Heart left ventricle (tissue), 16 donors: ENCODE results near the gene NUP50. TPM values are rescaled to one million over a fixed set of nuclear protein-coding genes. Genes with fewer than 3 reads are reported as not detected.
A peak's percentile ranks its signal among the peaks of the same experiment; 100 is the strongest.

Experiments
- ATAC-seq, 4 donors: fragments of 200-7000 bp; cut with Tn5 transposase; one replicate each; pipeline ENCODE4 v1.9.1; 2020 to 2022; ENCODE audit warnings: moderate library complexity in 4 of 4, mild to moderate bottlenecking in 3 of 4, moderate number of reproducible peaks in 1 of 4
- DNase-seq, 5 donors: peaks; one replicate each; pipeline ENCODE4 v3.0.0-alpha.2; 2020
- H3K27ac ChIP-seq, 12 donors: fragments of 200-600 bp; sonication (generic) in 4 of 12; one replicate each; pipeline versions ENCODE4 v1.5.0 to v1.8.0; 2016 to 2022; ENCODE audit warnings: mild to moderate bottlenecking in 2 of 12
- H3K27me3 ChIP-seq, 9 donors: fragments of 200-600 bp; sonication (generic) in 2 of 9; one replicate each; pipeline versions ENCODE4 v1.5.1 to v1.8.0; 2016 to 2022; ENCODE audit warnings: mild to moderate bottlenecking in 3 of 9
- H3K36me3 ChIP-seq, 9 donors: fragments of 200-600 bp; sonication (generic) in 2 of 9; one replicate each; pipeline versions ENCODE4 v1.5.0 to v1.8.0; 2018 to 2022; ENCODE audit warnings: mild to moderate bottlenecking in 2 of 9
- H3K4me1 ChIP-seq, 12 donors: fragments of 200-600 bp; sonication (generic) in 4 of 12; one replicate each; pipeline versions ENCODE4 v1.5.0 to v1.8.0; 2016 to 2022; ENCODE audit warnings: mild to moderate bottlenecking in 3 of 12
- H3K4me3 ChIP-seq, 12 donors: fragments of 200-600 bp; sonication (generic) in 4 of 12; one replicate each; pipeline versions ENCODE4 v1.5.0 to v1.8.0; 2017 to 2022; ENCODE audit warnings: mild to moderate bottlenecking in 9 of 12, moderate library complexity in 4 of 12
- H3K9me3 ChIP-seq, 12 donors: fragments of 200-600 bp; sonication (generic) in 4 of 12; one replicate each; pipeline versions ENCODE4 v1.5.0 to v1.8.0; 2016 to 2022; ENCODE audit warnings: mild to moderate bottlenecking in 1 of 12
- POLR2A ChIP-seq, 2 donors: fragments of 450-650 bp; IDR thresholded peaks; one replicate each; pipeline ENCODE4 v1.6.1; 2017; ENCODE audit warnings: antibody characterized with exemption in 2 of 2, mild to moderate bottlenecking in 2 of 2, moderate library complexity in 2 of 2
- WGBS, 4 donors: extraction: QIAGEN DNeasy Blood & Tissue Kit in 2 of 4; methylation state at CpG; one replicate each; pipeline versions ENCODE4 v1.1.5 to v1.1.7; 2013 to 2018; 5-methylcytosine and 5-hydroxymethylcytosine counted together
- intact Hi-C, 10 donors: fragments of 100-400 bp; cut with DNase I; formaldehyde crosslinking; loops; one replicate each; pipeline versions ENCODE4 v1.11.1 to v1.14.2; 2022
- polyA plus RNA-seq, 2 donors: library from polyadenylated mRNA; stranded (reverse); fragments of 200-250 nt; gene quantifications; one replicate each; pipeline ENCODE4 v1.2.3, GENCODE V29; 2013
- total RNA-seq, 9 donors: library from RNA; depleted of rRNA in 2 of 9; stranded (reverse); fragments of >200 nt in 2 of 9; fragmentation: NEBNext Ultra II Directional in 3 of 9; extraction: Animal tissue kit (Norgen Biotek cat#: 25700) in 3 of 9; gene quantifications; one replicate each; pipeline versions ENCODE4 v1.1.0 to v1.2.4, GENCODE V29; 2016 to 2023
- TF ChIP-seq, protein P1 (sequence below), 12 donors: fragments of 200-600 bp; sonication (generic) in 4 of 12; IDR thresholded peaks; one replicate each; pipeline versions ENCODE4 v1.5.0 to v1.8.0; 2018 to 2022; ENCODE audit warnings: antibody characterized with exemption in 12 of 12, mild to moderate bottlenecking in 5 of 12
- donor health status: ischemic (EF 13 %, LVEDD 7.1; RV severe dilation, severe dysfunction).
- donor health status: healthy with polysubstance abuse.
- donor health status: DM: no; HTN: yes; CAD: no.
- donor health status: DM: no; HTN: no; CAD: no.
- donor health status: ischemic (EF 25% LVEDD 6.9; RV normal size, moderate dysfunction).
- donor health status: ischemic (EF 25% LVEDD 5.7; RV mildly dilated, moderate dysfunction).
- donor health status: healthy.
- donor health status: DM: yes; HTN: yes; CAD: no.
- donor health status: ischemic (EF 35%, LVEDD 5.7; RV mildly dilated, moderate dysfunction).
- donor health status: nonischemic (EF 11% LVEDD 7.7; RV severe dilation, severe dysfunction).
- donor health status: DM: yes; HTN: yes; CAD: no.
- donor health status: PGD.
- donor health status: ischemic (EF 29% LVEDD 5.4; RV normal size, mild dysfunction).
- donor health status: nonischemic (EF 23%, LVEDD 6.1; RV moderate dilation, normal function).

Gene NUP50
- total and polyA plus RNA-seq, 11 donors: 5.8 to 42.6 (median 14.1) TPM

DNA sequence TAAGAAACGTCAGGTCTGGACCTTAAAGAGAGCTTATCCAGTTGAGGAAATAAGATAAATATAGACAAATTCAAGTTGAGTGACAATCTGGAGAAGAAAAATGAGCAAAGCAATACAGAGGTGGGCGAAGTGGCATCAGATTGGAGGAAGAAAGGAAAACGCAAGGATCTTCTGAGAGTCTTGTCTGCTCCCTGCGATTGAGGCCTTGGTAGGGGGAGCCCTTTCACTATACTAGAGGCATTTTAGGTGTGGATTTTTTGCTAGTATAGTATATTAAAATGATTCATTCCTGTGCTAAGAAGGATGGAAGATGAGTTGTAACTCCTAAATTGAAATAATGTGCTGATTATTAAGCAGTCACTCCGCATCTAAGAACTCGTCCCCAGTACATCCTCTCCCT is 8.1 kb downstream of the NUP50 start:
- intact Hi-C loops: no loop called here
- peak overlapping the region in 1 of 12 donors; percentile 57 for H3K27ac ChIP-seq
- TF ChIP-seq POLR2A (IDR thresholded peaks at IDR 0.05): no peak
- TF ChIP-seq, protein P1, sequence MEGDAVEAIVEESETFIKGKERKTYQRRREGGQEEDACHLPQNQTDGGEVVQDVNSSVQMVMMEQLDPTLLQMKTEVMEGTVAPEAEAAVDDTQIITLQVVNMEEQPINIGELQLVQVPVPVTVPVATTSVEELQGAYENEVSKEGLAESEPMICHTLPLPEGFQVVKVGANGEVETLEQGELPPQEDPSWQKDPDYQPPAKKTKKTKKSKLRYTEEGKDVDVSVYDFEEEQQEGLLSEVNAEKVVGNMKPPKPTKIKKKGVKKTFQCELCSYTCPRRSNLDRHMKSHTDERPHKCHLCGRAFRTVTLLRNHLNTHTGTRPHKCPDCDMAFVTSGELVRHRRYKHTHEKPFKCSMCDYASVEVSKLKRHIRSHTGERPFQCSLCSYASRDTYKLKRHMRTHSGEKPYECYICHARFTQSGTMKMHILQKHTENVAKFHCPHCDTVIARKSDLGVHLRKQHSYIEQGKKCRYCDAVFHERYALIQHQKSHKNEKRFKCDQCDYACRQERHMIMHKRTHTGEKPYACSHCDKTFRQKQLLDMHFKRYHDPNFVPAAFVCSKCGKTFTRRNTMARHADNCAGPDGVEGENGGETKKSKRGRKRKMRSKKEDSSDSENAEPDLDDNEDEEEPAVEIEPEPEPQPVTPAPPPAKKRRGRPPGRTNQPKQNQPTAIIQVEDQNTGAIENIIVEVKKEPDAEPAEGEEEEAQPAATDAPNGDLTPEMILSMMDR (IDR thresholded peaks at IDR 0.05): no peak
- H3K4me1 ChIP-seq: peaks cover 0 to 43% (median 0%) of the 10 kb centered on the region in 12 donors
- ATAC-seq (no peak), DNase-seq (no peak)
- H3K9me3 ChIP-seq: no peaks in the 10 kb centered on the region
- WGBS, 4 donors: 85 to 90% (median 88%) methylated on average over 6 of the region's 6 CpGs
- no peaks in the 10 kb centered on the region for H3K27me3 ChIP-seq
- no peak overlapping the region for H3K4me3 ChIP-seq
- peaks cover 0 to 99% (median 91%) of the 10 kb centered on the region in 9 donors for H3K36me3 ChIP-seq

DNA sequence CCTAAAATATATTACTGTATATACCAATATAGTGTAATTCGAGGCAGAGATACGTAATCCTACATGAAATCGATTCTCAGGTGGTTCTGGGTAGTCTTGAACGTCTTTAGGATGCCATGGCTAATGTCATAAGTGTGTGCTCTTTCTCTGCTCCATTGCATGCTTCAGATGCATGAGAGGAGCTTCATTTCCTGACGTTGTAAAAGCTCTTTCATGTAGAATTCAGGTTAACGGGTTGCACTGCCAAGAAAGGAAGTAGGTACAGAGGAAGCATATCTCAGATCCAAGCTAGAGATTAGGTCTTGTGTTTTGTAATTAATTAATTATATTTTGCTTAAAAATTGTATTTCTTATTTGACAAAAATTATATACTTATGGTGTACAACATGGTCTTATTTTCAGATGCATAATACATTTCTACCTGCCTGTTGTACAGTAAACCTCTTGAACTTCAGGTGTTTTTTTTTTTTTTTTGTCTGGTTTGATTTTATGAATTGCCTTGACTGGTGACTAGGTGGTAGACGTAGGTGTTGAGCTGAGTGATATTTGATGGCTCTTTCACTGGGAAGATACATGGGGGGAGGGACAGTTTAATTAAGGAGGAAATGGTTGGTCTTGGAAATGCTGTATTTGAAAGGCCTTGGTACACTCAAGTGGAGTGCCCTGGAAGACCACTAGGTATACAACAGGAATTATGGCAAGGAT is 9.3 kb downstream of the NUP50 start:
- Histone ChIP-seq H3K4me3 (no peak overlapping the region), H3K9me3 (no peaks in the 10 kb centered on the region), H3K27me3 (no peaks in the 10 kb centered on the region), H3K27ac (peak overlapping the region in 1 of 12 donors; percentile 57), H3K36me3 (peaks cover 0 to 100% (median 97%) of the 10 kb centered on the region in 9 donors), H3K4me1 (peaks cover 0 to 32% (median 0%) of the 10 kb centered on the region in 12 donors)
- DNase-seq (no peak), ATAC-seq (no peak)
- intact Hi-C loops: no loop called here
- 73 to 83% (median 79%) methylated on average over 7 of the region's 7 CpGs for WGBS, 4 donors
- TF ChIP-seq, protein P1 (IDR thresholded peaks at IDR 0.05): no peak
- TF ChIP-seq POLR2A (IDR thresholded peaks at IDR 0.05): no peak

DNA sequence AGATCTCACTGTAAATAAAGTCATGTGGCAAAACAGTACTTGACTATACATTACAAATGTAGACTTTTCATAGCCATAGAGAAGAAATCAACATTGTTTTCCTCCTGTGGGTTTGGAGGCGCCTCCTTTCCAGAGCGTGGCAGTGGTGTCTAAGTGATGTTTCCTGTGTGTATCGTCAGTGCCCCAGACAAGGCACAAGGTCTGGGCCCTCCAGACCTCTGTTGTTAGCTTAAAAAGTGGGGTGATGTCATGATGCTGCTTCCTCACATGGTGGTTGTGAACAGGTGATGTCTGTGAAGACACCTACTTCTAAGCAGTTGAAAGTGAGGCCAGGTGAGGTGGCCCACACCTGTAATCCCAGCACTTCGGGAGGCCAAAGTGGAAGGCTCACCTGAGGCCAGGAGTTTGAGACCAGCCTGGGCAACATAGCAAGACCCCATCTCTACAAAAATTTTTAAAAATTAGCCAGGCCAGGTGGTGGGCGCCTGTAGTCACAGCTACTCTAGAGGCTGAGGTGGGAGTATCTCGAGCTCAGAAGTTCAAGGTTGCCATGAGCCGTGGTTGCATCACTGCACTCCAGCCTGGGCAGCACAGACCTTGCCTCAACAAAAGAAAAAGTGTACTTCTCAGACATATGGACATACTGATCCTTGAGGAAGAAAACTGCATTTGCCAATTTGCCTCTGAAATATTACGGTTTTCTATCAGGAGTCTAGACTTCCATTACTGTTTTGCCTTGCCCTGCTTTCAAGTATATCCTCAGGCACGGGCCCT is 15.7 kb downstream of the NUP50 start:
- no peaks in the 10 kb centered on the region for H3K9me3 ChIP-seq
- H3K27me3 ChIP-seq: no peaks in the 10 kb centered on the region
- no peak for ATAC-seq
- TF ChIP-seq, protein P1 (IDR thresholded peaks at IDR 0.05): no peak
- TF ChIP-seq POLR2A (IDR thresholded peaks at IDR 0.05): no peak
- peaks cover 0 to 97% (median 91%) of the 10 kb centered on the region in 9 donors for H3K36me3 ChIP-seq
- H3K4me3 ChIP-seq: no peak overlapping the region
- peaks cover 0 to 3% (median 0%) of the 10 kb centered on the region in 12 donors for H3K4me1 ChIP-seq
- WGBS, 4 donors: 91 to 94% (median 92%) methylated on average over 9 of the region's 9 CpGs
- DNase-seq: no peak
- no peak overlapping the region for H3K27ac ChIP-seq
- intact Hi-C loops: loop anchor here in 1 of 10 donors (10.0 kb wide), 1 partner anchor 55 kb away; no protein-coding TSS in a partner anchor

DNA sequence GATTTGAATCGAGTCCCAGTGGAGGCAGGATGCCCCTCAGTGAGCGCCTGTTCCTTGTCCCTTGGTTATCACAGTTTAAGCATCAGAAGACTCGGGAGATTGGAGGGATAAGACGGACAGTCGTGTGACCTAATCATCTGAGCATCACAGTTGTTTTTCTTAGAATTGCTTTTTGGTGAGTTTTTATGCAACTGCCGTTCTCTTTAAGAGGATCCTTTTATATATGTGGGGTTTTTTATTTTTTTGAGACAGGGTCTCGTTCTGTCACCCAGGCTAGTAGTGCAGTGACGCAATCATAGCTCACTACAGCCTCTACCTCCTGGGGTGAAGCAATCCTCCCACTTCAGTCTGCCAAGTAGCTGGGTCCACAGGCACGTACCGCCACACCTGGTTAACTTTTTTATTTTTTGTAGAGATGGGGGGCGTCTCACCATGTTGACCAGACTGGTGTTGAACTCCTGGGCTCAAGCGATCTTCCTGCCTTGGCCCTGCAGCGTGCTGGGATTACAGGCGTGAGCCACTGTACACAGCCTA is 16.5 kb downstream of the NUP50 start:
- 85 to 90% (median 89%) methylated on average over 14 of the region's 14 CpGs for WGBS, 4 donors
- Histone ChIP-seq H3K4me1 (peaks cover 0 to 1% (median 0%) of the 10 kb centered on the region in 12 donors), H3K36me3 (peaks cover 0 to 97% (median 90%) of the 10 kb centered on the region in 9 donors), H3K9me3 (no peaks in the 10 kb centered on the region), H3K27ac (no peak overlapping the region), H3K27me3 (no peaks in the 10 kb centered on the region), H3K4me3 (no peak overlapping the region)
- DNase-seq: no peak
- ATAC-seq: no peak
- TF ChIP-seq, protein P1 (IDR thresholded peaks at IDR 0.05): no peak
- TF ChIP-seq POLR2A (IDR thresholded peaks at IDR 0.05): no peak
- intact Hi-C loops: loop anchor here in 1 of 10 donors (10.0 kb wide), 1 partner anchor 55 kb away; no protein-coding TSS in a partner anchor
